HepG2 (cell line): Measurements from ENCODE around the gene PRELID2. TPM values are rescaled to one million over a fixed set of nuclear protein-coding genes. Genes with fewer than 3 reads are reported as not detected.

ENCODE experiments used
- ATAC-seq: fragments of 200-7000 bp; cut with Tn5 transposase; 3 replicates; pipeline ENCODE4 v1.9.1; 2020; ENCODE audit warnings: mild to moderate bottlenecking, moderate library complexity
- BruUV-seq: library from RNA; stranded (reverse); fragments of 400-500 nt; replicated peaks from 2 replicates; lab custom pipeline; 2021; lab: Mats Ljungman, UMichigan
- CTCF ChIA-PET: fragments of 300-600 bp; formaldehyde crosslinking; extraction: SDS; loops from one replicate; lab custom pipeline; 2021; ENCODE audit warnings: low total read pairs, inconsistent platforms, low intra/inter-chr PET ratio; lab: Yijun Ruan, JAX
- POLR2A ChIA-PET: fragments of 350-600 bp; sonication (Branson Sonifier 250); formaldehyde crosslinking; loops from one replicate; lab custom pipeline; 2020; ENCODE audit warnings: antibody characterized with exemption, inconsistent platforms; lab: Yijun Ruan, JAX
- DNase-seq: peaks from one replicate; pipeline ENCODE4 v3.0.0-alpha.2; 2015; ENCODE audit warnings: low spot score
- FAIRE-seq: peaks from 3 replicates; lab custom pipeline; 2011; peaks lifted over from hg19 to GRCh38; lab: Jason Lieb, UNC
- H2AFZ ChIP-seq: one replicate; pipeline ENCODE4 v1.6.1; 2011; ENCODE audit warnings: low read length, inconsistent platforms
- H3K27ac ChIP-seq: fragments of 300-600 bp; 3 replicates; pipeline ENCODE4 v1.8.0; 2011; ENCODE audit warnings: mixed run types, mild to moderate bottlenecking, mixed read lengths, low read length, inconsistent platforms; ENCODE audit not compliant: insufficient read depth; ENCODE audit errors: extremely low read length
- H3K27me3 ChIP-seq, 2 experiments: fragments of 200-600 bp in 1 of 2; 2 replicates in 1 of 2; 3 replicates in 1 of 2; pipeline versions ENCODE4 v1.6.0 to v1.8.0; 2011; ENCODE audit warnings: low read length in 2 of 2, mild to moderate bottlenecking in 2 of 2, moderate library complexity in 2 of 2, inconsistent platforms in 1 of 2; ENCODE audit not compliant: insufficient read depth in 2 of 2, control insufficient read depth in 1 of 2
- H3K36me3 ChIP-seq, 2 experiments: fragments of 200-600 bp in 1 of 2; replicated peaks in 1 of 2; 2 replicates in 1 of 2; 3 replicates in 1 of 2; pipeline versions ENCODE4 v1.5.1 to v1.8.0; 2011; ENCODE audit warnings: low read length in 2 of 2, inconsistent platforms in 1 of 2; ENCODE audit not compliant: insufficient read depth in 2 of 2, control insufficient read depth in 1 of 2
- H3K4me1 ChIP-seq: 2 replicates; pipeline ENCODE4 v1.5.1; 2012; ENCODE audit warnings: low read length, inconsistent platforms; ENCODE audit not compliant: insufficient read depth
- H3K4me2 ChIP-seq: 2 replicates; pipeline ENCODE4 v1.6.0; 2011; ENCODE audit warnings: low read depth, low read length, inconsistent platforms
- H3K4me3 ChIP-seq, 3 experiments: fragments of 200-600 bp in 1 of 3; sonication (generic), shearing (Covaris generic) in 1 of 3; replicated peaks in 1 of 3; 2 replicates each; pipeline ENCODE4 v1.5.1; 2011 to 2016; ENCODE audit warnings: low read length in 3 of 3, inconsistent platforms in 2 of 3, low read depth in 2 of 3, mild to moderate bottlenecking in 2 of 3, control low read depth in 1 of 3, mixed read lengths in 1 of 3; ENCODE audit not compliant: insufficient read depth in 1 of 3
- H3K79me2 ChIP-seq: one replicate; pipeline ENCODE4 v1.6.1; 2011; ENCODE audit warnings: low read length, inconsistent platforms; ENCODE audit not compliant: insufficient read depth
- H3K9ac ChIP-seq: 2 replicates; pipeline ENCODE4 v1.6.0; 2011; ENCODE audit warnings: mild to moderate bottlenecking, low read depth, low read length, inconsistent platforms; ENCODE audit not compliant: insufficient read depth
- H3K9me3 ChIP-seq: 2 replicates; pipeline ENCODE4 v1.5.1; 2012; ENCODE audit warnings: mild to moderate bottlenecking, low read length
- H4K20me1 ChIP-seq: 2 replicates; pipeline ENCODE4 v1.6.0; 2011; ENCODE audit warnings: inconsistent platforms, mild to moderate bottlenecking, low read length, moderate library complexity; ENCODE audit not compliant: insufficient read depth
- ATF7 ChIP-seq, 2 experiments: fragments of 450-650 bp in 1 of 2; sonication (generic) in 1 of 2; formaldehyde crosslinking in 1 of 2; IDR thresholded peaks; 2 replicates each; pipeline versions ENCODE4 v1.4.0 to v1.6.1; 2016 to 2020; ENCODE audit warnings: antibody characterized with exemption in 1 of 2, mild to moderate bottlenecking in 1 of 2, missing genetic modification reagents in 1 of 2
- KDM2A ChIP-seq: sonication (generic); formaldehyde crosslinking; IDR thresholded peaks from 2 replicates; pipeline ENCODE4 v1.4.0; 2020; ENCODE audit warnings: low read depth, missing genetic modification reagents, borderline replicate concordance
- MAZ ChIP-seq, 2 experiments: sonication (generic) in 1 of 2; formaldehyde crosslinking in 1 of 2; IDR thresholded peaks; 2 replicates each; pipeline versions ENCODE4 v1.5.0 to v1.6.1; 2012 to 2020; ENCODE audit warnings: low read depth in 2 of 2, mild to moderate bottlenecking in 2 of 2, borderline replicate concordance in 1 of 2, improper control_type of control experiment in 1 of 2, low read length in 1 of 2, missing genetic modification reagents in 1 of 2, moderate library complexity in 1 of 2
- POLR2AphosphoS5 ChIP-seq: IDR thresholded peaks from 2 replicates; pipeline ENCODE4 v1.6.1; 2012; ENCODE audit warnings: low read depth, low read length
- RXRA ChIP-seq: sonication (generic); formaldehyde crosslinking; IDR thresholded peaks from 2 replicates; pipeline ENCODE4 v1.5.1; 2020; ENCODE audit warnings: missing genetic modification reagents
- SKI ChIP-seq: fragments of 450-650 bp; IDR thresholded peaks from one replicate; pipeline ENCODE4 v1.6.1; 2018; ENCODE audit warnings: mild to moderate bottlenecking; ENCODE audit not compliant: partially characterized antibody
- TAF1 ChIP-seq: sonication (generic); formaldehyde crosslinking; IDR thresholded peaks from 2 replicates; pipeline ENCODE4 v1.4.0; 2020; ENCODE audit warnings: missing genetic modification reagents
- ZNF557 ChIP-seq: sonication (generic); formaldehyde crosslinking; IDR thresholded peaks from 2 replicates; pipeline ENCODE4 v1.4.0; 2020; ENCODE audit warnings: missing genetic modification reagents
- ZNF652 ChIP-seq: IDR thresholded peaks from 2 replicates; pipeline ENCODE4 v1.6.1; 2016; ENCODE audit warnings: low read depth, borderline replicate concordance
- WGBS: methylation state at CpG from one replicate; pipeline ENCODE4 v1.1.6; 2017; ENCODE audit warnings: low lambda C conversion rate; 5-methylcytosine and 5-hydroxymethylcytosine counted together
- in situ Hi-C: cut with HindIII; loops from 2 replicates; pipeline ENCODE4 v1.10.0; 2017; ENCODE audit warnings: low pct_unique_long_range_greater_than_20kb; ENCODE audit not compliant: extremely low pct_ligation_motif_present
- intact Hi-C: fragments of 100-400 bp; cut with micrococcal nuclease; formaldehyde crosslinking; loops from one replicate; pipeline ENCODE4 v1.10.0; 2022; ENCODE audit not compliant: unreplicated experiment
- polyA plus RNA-seq, 8 experiments: library from polyadenylated mRNA; depleted of rRNA in 3 of 8; stranded (reverse) in 7 of 8; unstranded in 1 of 8; fragments of >200 nt; fragmentation: Illumina TruSeq in 4 of 8; extraction: Trizol in 4 of 8; gene quantifications; 2 replicates each; pipeline versions ENCODE4 v1.2.1 to v1.2.3, GENCODE V29; 2011 to 2016; ENCODE audit warnings: low read depth in 4 of 8, missing spikeins in 1 of 8, mixed read lengths in 1 of 8; ENCODE audit not compliant: insufficient read depth in 1 of 8
- total RNA-seq, 5 experiments: library from RNA; depleted of rRNA; stranded (reverse); fragments of >200 nt; fragmentation: Illumina TruSeq; extraction: Trizol; gene quantifications; 2 replicates each; pipeline ENCODE4 v1.2.3, GENCODE V29; 2016; ENCODE audit warnings: low read depth in 1 of 5
- TF ChIP-seq, protein P1 (sequence below): sonication (generic); formaldehyde crosslinking; IDR thresholded peaks from 2 replicates; pipeline ENCODE4 v1.5.0; 2020; ENCODE audit warnings: missing genetic modification reagents
- TF ChIP-seq, protein P2 (sequence below): IDR thresholded peaks from 2 replicates; pipeline ENCODE4 v1.6.1; 2016; ENCODE audit warnings: low read depth

Gene PRELID2
- total and polyA plus RNA-seq, 2 of the 13 experiments (the other 11 are each of a cell fraction or from before 2014, with no cell fraction given): 10.0 to 22.9 TPM

- FAIRE-seq (no peak), DNase-seq (peak; percentile 8), ATAC-seq (no peak)
- Histone ChIP-seq H3K36me3 (peaks cover 0 to 5% of the 10 kb centered on the region in 2 experiments; a peak in 1 of 5 replicates), H4K20me1 (no peaks in the 10 kb centered on the region), H3K4me3 (no peak overlapping the region), H3K79me2 (no peaks in the 10 kb centered on the region), H3K9ac (no peak overlapping the region), H3K4me1 (peaks cover 21% of the 10 kb centered on the region), H2AFZ (no peak overlapping the region), H3K27ac (peak overlapping the region; percentile 4), H3K27me3 (no peaks in the 10 kb centered on the region), H3K9me3 (no peaks in the 10 kb centered on the region), H3K4me2 (no peak overlapping the region)
- POLR2A ChIA-PET: no interaction called here
- intact Hi-C loops: no loop called here
- in situ Hi-C loops: no loop called here
- CTCF ChIA-PET: no interaction called here
- no TSS peak for BruUV-seq
- WGBS: 100% methylated on average over 1 of the region's 1 CpG
- TF ChIP-seq, protein P1, sequence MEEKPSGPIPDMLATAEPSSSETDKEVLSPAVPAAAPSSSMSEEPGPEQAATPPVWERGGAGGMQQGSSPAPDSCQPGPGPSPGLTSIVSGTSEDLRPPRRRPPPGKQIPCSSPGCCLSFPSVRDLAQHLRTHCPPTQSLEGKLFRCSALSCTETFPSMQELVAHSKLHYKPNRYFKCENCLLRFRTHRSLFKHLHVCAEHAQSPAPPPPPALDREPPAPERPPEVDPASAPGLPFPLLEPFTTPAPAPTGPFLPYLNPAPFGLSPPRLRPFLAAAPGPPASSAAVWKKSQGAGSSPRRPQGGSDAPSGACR: no peak
- no peak for TF ChIP-seq MAZ (IDR thresholded peaks at IDR 0.05; ENCODE audit: borderline replicate concordance, low read depth, low read length)
- TF ChIP-seq MAZ (CRISPR knock-in tag; IDR thresholded peaks at IDR 0.05; ENCODE audit: low read depth): no peak
- no peak for TF ChIP-seq KDM2A
- TF ChIP-seq SKI: no peak
- TF ChIP-seq ATF7 (IDR thresholded peaks at IDR 0.05): no peak
- no peak for TF ChIP-seq ATF7 (CRISPR knock-in tag; IDR thresholded peaks at IDR 0.05)
- no peak for TF ChIP-seq TAF1 (CRISPR knock-in tag)
- no peak for TF ChIP-seq ZNF557 (CRISPR knock-in tag)
- no peak for TF ChIP-seq RXRA (CRISPR knock-in tag)
- TF ChIP-seq, protein P2, sequence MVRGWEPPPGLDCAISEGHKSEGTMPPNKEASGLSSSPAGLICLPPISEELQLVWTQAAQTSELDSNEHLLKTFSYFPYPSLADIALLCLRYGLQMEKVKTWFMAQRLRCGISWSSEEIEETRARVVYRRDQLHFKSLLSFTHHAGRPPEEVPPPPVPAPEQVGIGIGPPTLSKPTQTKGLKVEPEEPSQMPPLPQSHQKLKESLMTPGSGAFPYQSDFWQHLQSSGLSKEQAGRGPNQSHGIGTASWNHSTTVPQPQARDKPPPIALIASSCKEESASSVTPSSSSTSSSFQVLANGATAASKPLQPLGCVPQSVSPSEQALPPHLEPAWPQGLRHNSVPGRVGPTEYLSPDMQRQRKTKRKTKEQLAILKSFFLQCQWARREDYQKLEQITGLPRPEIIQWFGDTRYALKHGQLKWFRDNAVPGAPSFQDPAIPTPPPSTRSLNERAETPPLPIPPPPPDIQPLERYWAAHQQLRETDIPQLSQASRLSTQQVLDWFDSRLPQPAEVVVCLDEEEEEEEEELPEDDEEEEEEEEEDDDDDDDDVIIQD (CRISPR knock-in tag): no peak
- no peak for TF ChIP-seq ZNF652 (CRISPR knock-in tag)
- no peak for TF ChIP-seq POLR2AphosphoS5
These were observed 59.7 kb downstream of the PRELID2 start for GRCh38 chr5:145775411-145775810.
